ENCODE measurements around the gene TSPAN18. TPM values are rescaled to one million over a fixed set of nuclear protein-coding genes. Genes with fewer than 3 reads are reported as not detected.

Gene TSPAN18
- total and polyA plus RNA-seq, 2 of the 8 experiments (the other 6 are each of a cell fraction or from before 2014, with no cell fraction given) = 5.2 to 10.2 TPM

- H3K79me2 ChIP-seq (ENCODE audit: control insufficient read depth in 1 of 2, insufficient read depth in 2 of 2, low read length in 2 of 2) = no peaks in the 10 kb centered on the region
- POLR2A ChIA-PET (ENCODE audit: partially characterized antibody) = interaction anchor here (1.8 to 1.9 kb wide), 2 partner anchors 9 to 17 kb away, joined by 4 to 6 read pairs; no protein-coding TSS in a partner anchor
- no peak overlapping the region for H3K23ac ChIP-seq (ENCODE audit: insufficient read length)
- H4K8ac ChIP-seq (ENCODE audit: extremely low read depth, insufficient read depth, low read length) = no peak overlapping the region
- CTCF ChIA-PET (ENCODE audit: partially characterized antibody) = interaction anchor here (1.1 to 10.3 kb wide), 10 partner anchors 13 to 189 kb away, joined by 3 to 63 read pairs (median 5); no protein-coding TSS in a partner anchor
- H3K14ac ChIP-seq (ENCODE audit: insufficient read length) = no peak overlapping the region
- H3K27me3 ChIP-seq (replicated peaks in 1 of 4; ENCODE audit: control insufficient read depth in 3 of 4, extremely low read depth in 1 of 4, insufficient read depth in 3 of 4, low read length in 3 of 4) = peaks cover 0 to 22% (median 9%) of the 10 kb centered on the region in 4 experiments; a peak in 5 of 7 replicates
- H3K56ac ChIP-seq (replicated peaks; ENCODE audit: insufficient read length, low read depth, low read length) = no peak overlapping the region
- no peak overlapping the region for H3K4ac ChIP-seq (replicated peaks; ENCODE audit: insufficient read length, low read depth, low read length)
- no peak overlapping the region; a peak in 1 of 7 replicates for H3K9ac ChIP-seq (replicated peaks in 1 of 4; ENCODE audit: extremely low read depth in 1 of 4, low read depth in 3 of 4, low read length in 3 of 4)
- no peaks in the 10 kb centered on the region for H3K79me1 ChIP-seq (ENCODE audit: low read depth, low read length)
- no peak overlapping the region for H4K5ac ChIP-seq (ENCODE audit: insufficient read length, low read depth, low read length)
- no peak overlapping the region; the same call in 1 of the 2 replicates for H2AK5ac ChIP-seq (ENCODE audit: low read depth, low read length)
- no peak overlapping the region for H2AFZ ChIP-seq (ENCODE audit: low read length)
- H3K18ac ChIP-seq (ENCODE audit: extremely low read depth, low read length) = no peak overlapping the region
- H2BK15ac ChIP-seq (ENCODE audit: low read length) = 0 out of 2 replicates have a peak overlapping the region, but pooled peaks have one; percentile 66
- peak overlapping the region; percentile 34; the same call in 1 of the 2 replicates for H2BK20ac ChIP-seq (ENCODE audit: low read length)
- no peak for FAIRE-seq
- H2BK12ac ChIP-seq (ENCODE audit: low read depth, low read length) = 0 out of 2 replicates have a peak overlapping the region, but pooled peaks have one; percentile 21
- no peak overlapping the region for H2BK120ac ChIP-seq (replicated peaks; ENCODE audit: low read depth, low read length)
- no peak for DNase-seq (ENCODE audit: low read depth in 1 of 2, low spot score in 2 of 2)
- no peak overlapping the region for H3K4me3 ChIP-seq (ENCODE audit: extremely low read depth in 1 of 4, insufficient read depth in 2 of 4, low read depth in 3 of 4, low read length in 4 of 4)
- no peaks in the 10 kb centered on the region for H3K9me3 ChIP-seq (ENCODE audit: insufficient read depth in 2 of 2, low read depth in 1 of 2, low read length in 1 of 2)
- H4K91ac ChIP-seq (replicated peaks; ENCODE audit: insufficient read length, low read length) = no peak overlapping the region
- no peak overlapping the region for H3K4me2 ChIP-seq (ENCODE audit: insufficient read depth in 1 of 2, low read depth in 2 of 2, low read length in 2 of 2)
- no peak overlapping the region for H2BK5ac ChIP-seq (ENCODE audit: low read depth, low read length)
- peaks cover 11 to 35% (median 25%) of the 10 kb centered on the region in 4 experiments for H3K4me1 ChIP-seq (replicated peaks in 1 of 4; ENCODE audit: control insufficient read depth in 3 of 4, insufficient read depth in 4 of 4, low read length in 3 of 4)
- no peaks in the 10 kb centered on the region for H3K36me3 ChIP-seq (ENCODE audit: control insufficient read depth in 2 of 4, insufficient read depth in 4 of 4, low read length in 3 of 4)
- 90% methylated on average over 11 of the region's 11 CpGs; no CpG with 5 or more reads in 1 of the 2 experiments for WGBS, 2 experiments (ENCODE audit: extremely low coverage in 1 of 2, insufficient coverage in 1 of 2, insufficient read length in 1 of 2, insufficient replicate concordance in 2 of 2, low coverage in 1 of 2, low lambda C conversion rate in 2 of 2, missing lambda C conversion rate in 1 of 2)
- peaks cover 0 to 3% of the 10 kb centered on the region in 2 experiments for H4K20me1 ChIP-seq (replicated peaks in 1 of 2; ENCODE audit: control insufficient read depth in 1 of 2, insufficient read depth in 2 of 2, low read length in 2 of 2)
- H3K23me2 ChIP-seq (ENCODE audit: low read depth, low read length) = no peaks in the 10 kb centered on the region
- H3K27ac ChIP-seq (ENCODE audit: low read depth, low read length) = no peak overlapping the region
- TF ChIP-seq SP1 (IDR thresholded peaks at IDR 0.05; ENCODE audit: low read depth, low read length) = no peak
- no peak for TF ChIP-seq CBX5 (IDR thresholded peaks at IDR 0.05; ENCODE audit: low read depth, low read length)
- TF ChIP-seq MAX (IDR thresholded peaks at IDR 0.05) = no peak
- no peak for TF ChIP-seq ZNF274 (IDR thresholded peaks at IDR 0.05; ENCODE audit: borderline replicate concordance, extremely low read depth, low read length)
- TF ChIP-seq GTF2F1 (IDR thresholded peaks at IDR 0.05; ENCODE audit: borderline replicate concordance, low read depth, low read length) = no peak
- no peak for TF ChIP-seq KDM4A (IDR thresholded peaks at IDR 0.05; ENCODE audit: low read depth, low read length, severe bottlenecking)
- no peak for TF ChIP-seq SAP30 (IDR thresholded peaks at IDR 0.05; ENCODE audit: insufficient read depth, insufficient replicate concordance, low read length)
- no peak for TF ChIP-seq SRF (IDR thresholded peaks at IDR 0.05; ENCODE audit: low read depth, low read length)
- no peak for TF ChIP-seq EZH2 (IDR thresholded peaks at IDR 0.05; ENCODE audit: low read depth, low read length, severe bottlenecking)
- no peak for TF ChIP-seq TCF12 (IDR thresholded peaks at IDR 0.05; ENCODE audit: low read depth, low read length)
- TF ChIP-seq BRCA1 (IDR thresholded peaks at IDR 0.05; ENCODE audit: low read depth, low read length) = no peak
Observed at GRCh38 chr11:44737245-44738085, 10.7 kb downstream of the TSPAN18 start.
